ENCODE data around the gene PLSCR3. TPM values are rescaled to one million over a fixed set of nuclear protein-coding genes. Genes with fewer than 3 reads are reported as not detected.

PLSCR3 gene
- total RNA-seq, 1 experiment from 2014 or later: 31.5 TPM

GRCh38 chr17:7425316-7425715 lies 31.0 kb upstream of the PLSCR3 start, which contains the start of gene SPEM2:
Gene SPEM2 (plus strand): TSS chr17:7425616. CDS start chr17:7425689, 73 bp downstream.
- H3K4me3 Mint-ChIP-seq: no peak within 1 kb of the TSS
- no peak within 1 kb of the TSS for H2BK120ac ChIP-seq (ENCODE audit: low read depth, low read length, poor library complexity, severe bottlenecking)
- no peak within 1 kb of the TSS for H3K9ac ChIP-seq (ENCODE audit: extremely low read depth, insufficient read length, low read length)
- H4K5ac ChIP-seq (ENCODE audit: insufficient read length, low read depth, low read length): no peak within 1 kb of the TSS
- no peak within 1 kb of the TSS for H2AK5ac ChIP-seq (ENCODE audit: insufficient read length, low read length)
- H3K23ac ChIP-seq (ENCODE audit: insufficient read length, low read depth, low read length): no peak within 1 kb of the TSS
- no peak within 1 kb of the TSS for H3K56ac ChIP-seq (ENCODE audit: insufficient read length, low read depth, low read length)
- no peaks in the 10 kb centered on the region for H3K9me3 ChIP-seq (ENCODE audit: control insufficient read depth, low read depth, low read length)
- H3K79me1 ChIP-seq (ENCODE audit: insufficient read depth, low read depth, low read length, poor library complexity, severe bottlenecking): no peaks in the 10 kb centered on the region
- H3K27ac Mint-ChIP-seq: no peak within 1 kb of the TSS; a peak in 1 of 7 replicates
- H3K18ac ChIP-seq (ENCODE audit: insufficient read length, low read depth, low read length): no peak within 1 kb of the TSS
- no peaks in the 10 kb centered on the region for H4K20me1 ChIP-seq (ENCODE audit: control insufficient read depth, insufficient read depth, insufficient read length)
- no peak within 1 kb of the TSS for H3K27ac ChIP-seq (ENCODE audit: insufficient read length, low read depth, low read length)
- DNase-seq: no peak
- no peak within 1 kb of the TSS for H2BK20ac ChIP-seq (ENCODE audit: low read depth, low read length, poor library complexity, severe bottlenecking)
- H4K8ac ChIP-seq (replicated peaks; ENCODE audit: insufficient read length, low read depth, low read length): no peak within 1 kb of the TSS
- no peak within 1 kb of the TSS for H2AFZ ChIP-seq (ENCODE audit: low read length)
- no peak within 1 kb of the TSS for H4K91ac ChIP-seq (ENCODE audit: insufficient read length, low read depth, low read length)
- H3K27me3 ChIP-seq (ENCODE audit: insufficient read depth, low read length): no peaks in the 10 kb centered on the region
- H2BK12ac ChIP-seq (ENCODE audit: insufficient read length, low read depth, low read length): no peak within 1 kb of the TSS
- no peak within 1 kb of the TSS for H2BK5ac ChIP-seq (ENCODE audit: insufficient read length, low read length)
- H3K79me2 ChIP-seq (ENCODE audit: insufficient read depth, low read length): no peaks in the 10 kb centered on the region
- H3K4me1 Mint-ChIP-seq: peaks cover 0 to 6% of the 10 kb centered on the region in 2 experiments; a peak in 2 of 4 replicates
- no CpG with 5 or more reads among the region's 7 CpGs for WGBS (ENCODE audit: extremely low coverage, insufficient read length, low lambda C conversion rate)
- H3K14ac ChIP-seq (ENCODE audit: insufficient read depth, low read length): no peak within 1 kb of the TSS
- H3K9me3 Mint-ChIP-seq: no peaks in the 10 kb centered on the region; a peak in 1 of 5 replicates
- no peak within 1 kb of the TSS for H3K4me2 ChIP-seq (ENCODE audit: insufficient read depth, insufficient read length, low read length)
- TF ChIP-seq CTCF (conservative IDR thresholded peaks at IDR 0.05): no peak
- H3K23me2 ChIP-seq (ENCODE audit: insufficient read length, low read depth, low read length, poor library complexity, severe bottlenecking): no peaks in the 10 kb centered on the region
- peaks cover 9% of the 10 kb centered on the region for H3K27me3 Mint-ChIP-seq (ENCODE audit: low read depth)
- H2BK15ac ChIP-seq (ENCODE audit: low read depth, low read length): no peak within 1 kb of the TSS
- H3T11ph ChIP-seq (ENCODE audit: low read length): no peak within 1 kb of the TSS
- no peak within 1 kb of the TSS for H3K4ac ChIP-seq (ENCODE audit: low read depth, low read length)
- no peaks in the 10 kb centered on the region for H3K4me1 ChIP-seq (ENCODE audit: insufficient read depth, low read length)
- no peaks in the 10 kb centered on the region for H3K36me3 Mint-ChIP-seq (ENCODE audit: insufficient read depth in 1 of 3, low read depth in 3 of 3)

All from H9 (cell line).